Panc1 (cell line): ENCODE measurements around the gene NTMT1.

Experiments used
- CTCF ChIP-seq: fragments of 450-650 bp; IDR thresholded peaks from 2 replicates; pipeline ENCODE4 v1.5.1; 2017; ENCODE audit warnings: mild to moderate bottlenecking
- POLR2AphosphoS5 ChIP-seq: IDR thresholded peaks from 2 replicates; pipeline ENCODE4 v1.6.1; 2012; ENCODE audit warnings: mild to moderate bottlenecking, low read depth, low read length, moderate library complexity
- SIN3A ChIP-seq: IDR thresholded peaks from 2 replicates; pipeline ENCODE4 v1.6.1; 2012; ENCODE audit warnings: low read depth, mild to moderate bottlenecking, low read length, moderate library complexity, borderline replicate concordance; ENCODE audit not compliant: insufficient read depth
- TF ChIP-seq, protein P1 (sequence below), 2 experiments: IDR thresholded peaks; 2 replicates each; pipeline ENCODE4 v1.6.1; 2011 to 2012; ENCODE audit warnings: low read depth in 2 of 2, control low read depth in 1 of 2, low read length in 1 of 2, mild to moderate bottlenecking in 1 of 2, moderate library complexity in 1 of 2; ENCODE audit not compliant: insufficient read depth in 1 of 2

DNA sequence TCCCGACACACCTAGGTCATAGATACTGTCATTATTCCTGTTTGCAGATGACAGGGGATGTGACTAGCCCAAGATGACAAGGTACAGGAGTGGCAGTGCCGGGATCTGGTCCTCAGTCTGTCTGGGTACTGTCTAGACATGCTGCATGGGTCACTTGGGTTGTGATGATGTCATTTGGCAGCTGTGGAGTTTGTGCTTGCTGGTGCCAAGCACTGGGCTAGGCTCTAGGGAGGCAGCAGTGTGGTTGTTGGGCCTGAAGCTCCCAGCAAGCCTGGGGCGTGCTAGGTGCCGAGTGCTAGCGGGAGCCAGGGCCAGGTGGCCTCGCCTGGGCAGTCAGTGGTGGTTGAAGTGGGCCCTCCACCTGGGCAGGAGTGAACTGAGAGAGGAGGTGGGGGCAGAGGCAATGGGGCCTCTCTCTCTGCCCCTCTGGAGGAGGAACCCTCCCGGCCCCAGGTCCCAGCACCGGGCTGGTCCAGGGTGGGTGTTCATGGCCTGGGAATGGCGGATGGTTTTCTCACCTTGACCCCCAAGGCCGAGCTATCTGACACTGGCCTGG, 24.8 kb downstream of the NTMT1 start:
- TF ChIP-seq CTCF, result no peak
- TF ChIP-seq POLR2AphosphoS5, result no peak
- TF ChIP-seq, protein P1, sequence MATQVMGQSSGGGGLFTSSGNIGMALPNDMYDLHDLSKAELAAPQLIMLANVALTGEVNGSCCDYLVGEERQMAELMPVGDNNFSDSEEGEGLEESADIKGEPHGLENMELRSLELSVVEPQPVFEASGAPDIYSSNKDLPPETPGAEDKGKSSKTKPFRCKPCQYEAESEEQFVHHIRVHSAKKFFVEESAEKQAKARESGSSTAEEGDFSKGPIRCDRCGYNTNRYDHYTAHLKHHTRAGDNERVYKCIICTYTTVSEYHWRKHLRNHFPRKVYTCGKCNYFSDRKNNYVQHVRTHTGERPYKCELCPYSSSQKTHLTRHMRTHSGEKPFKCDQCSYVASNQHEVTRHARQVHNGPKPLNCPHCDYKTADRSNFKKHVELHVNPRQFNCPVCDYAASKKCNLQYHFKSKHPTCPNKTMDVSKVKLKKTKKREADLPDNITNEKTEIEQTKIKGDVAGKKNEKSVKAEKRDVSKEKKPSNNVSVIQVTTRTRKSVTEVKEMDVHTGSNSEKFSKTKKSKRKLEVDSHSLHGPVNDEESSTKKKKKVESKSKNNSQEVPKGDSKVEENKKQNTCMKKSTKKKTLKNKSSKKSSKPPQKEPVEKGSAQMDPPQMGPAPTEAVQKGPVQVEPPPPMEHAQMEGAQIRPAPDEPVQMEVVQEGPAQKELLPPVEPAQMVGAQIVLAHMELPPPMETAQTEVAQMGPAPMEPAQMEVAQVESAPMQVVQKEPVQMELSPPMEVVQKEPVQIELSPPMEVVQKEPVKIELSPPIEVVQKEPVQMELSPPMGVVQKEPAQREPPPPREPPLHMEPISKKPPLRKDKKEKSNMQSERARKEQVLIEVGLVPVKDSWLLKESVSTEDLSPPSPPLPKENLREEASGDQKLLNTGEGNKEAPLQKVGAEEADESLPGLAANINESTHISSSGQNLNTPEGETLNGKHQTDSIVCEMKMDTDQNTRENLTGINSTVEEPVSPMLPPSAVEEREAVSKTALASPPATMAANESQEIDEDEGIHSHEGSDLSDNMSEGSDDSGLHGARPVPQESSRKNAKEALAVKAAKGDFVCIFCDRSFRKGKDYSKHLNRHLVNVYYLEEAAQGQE (IDR thresholded peaks at IDR 0.05; ENCODE audit: insufficient read depth in 1 of 2, low read depth in 2 of 2, low read length in 1 of 2), result no peak
- no peak for TF ChIP-seq SIN3A
